ENCODE results near the gene BTNL9.

Gene BTNL9

DNA sequence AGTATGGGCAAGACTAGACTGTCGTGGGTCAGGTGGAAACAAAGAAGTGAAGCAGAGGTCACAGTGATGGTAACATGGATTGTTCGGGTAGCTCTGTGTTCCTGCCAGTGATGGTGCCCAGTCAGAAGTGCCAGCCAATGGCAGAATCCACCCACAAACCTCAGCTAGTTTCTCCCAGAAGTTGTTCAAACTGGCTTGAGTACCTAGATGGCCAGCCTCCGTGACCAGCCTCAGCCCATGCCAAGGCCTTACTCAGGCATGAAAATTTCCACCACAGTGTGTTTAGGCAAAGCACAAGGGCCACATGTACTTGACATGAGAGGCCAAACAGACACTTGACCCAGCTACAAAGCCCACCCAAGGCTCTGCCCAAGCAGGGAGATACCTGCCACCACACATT, 19.4 kb upstream of the BTNL9 start:
- no peak for DNase-seq (ENCODE audit: low read depth, low spot score)
- TF ChIP-seq YY1 (IDR thresholded peaks at IDR 0.05; ENCODE audit: insufficient read depth, insufficient read length), result no peak
- TF ChIP-seq ZNF274 (IDR thresholded peaks at IDR 0.05; ENCODE audit: low read depth, low read length), result no peak
- TF ChIP-seq SUZ12 (IDR thresholded peaks at IDR 0.05; ENCODE audit: extremely low read depth, insufficient read depth, insufficient read length), result no peak
- Histone ChIP-seq H3K9me3 (ENCODE audit: insufficient read depth, low read length) (peaks cover 21% of the 10 kb centered on the region), H3K36me3 (ENCODE audit: insufficient read depth, insufficient read length, low read length) (no peaks in the 10 kb centered on the region), H3K9ac (ENCODE audit: insufficient read length, low read depth) (no peak overlapping the region), H3K4me1 (ENCODE audit: insufficient read depth, insufficient read length) (no peaks in the 10 kb centered on the region), H3K27me3 (ENCODE audit: insufficient read depth, insufficient read length) (no peaks in the 10 kb centered on the region), H3K4me3 (ENCODE audit: insufficient read length, low read depth) (no peak overlapping the region)

GRCh38 chr5:181024245-181025064, 15.6 kb upstream of the BTNL9 start:
- no peaks in the 10 kb centered on the region for H3K4me1 ChIP-seq (ENCODE audit: insufficient read depth, insufficient read length)
- DNase-seq (ENCODE audit: low read depth, low spot score), result no peak
- no peaks in the 10 kb centered on the region for H3K27me3 ChIP-seq (ENCODE audit: insufficient read depth, insufficient read length)
- no peaks in the 10 kb centered on the region for H3K36me3 ChIP-seq (ENCODE audit: insufficient read depth, insufficient read length, low read length)
- peaks cover 21% of the 10 kb centered on the region for H3K9me3 ChIP-seq (ENCODE audit: insufficient read depth, low read length)
- no peak overlapping the region for H3K9ac ChIP-seq (ENCODE audit: insufficient read length, low read depth)
- no peak overlapping the region for H3K4me3 ChIP-seq (ENCODE audit: insufficient read length, low read depth)
- TF ChIP-seq SUZ12 (IDR thresholded peaks at IDR 0.05; ENCODE audit: extremely low read depth, insufficient read depth, insufficient read length) (no peak), YY1 (IDR thresholded peaks at IDR 0.05; ENCODE audit: insufficient read depth, insufficient read length) (no peak), ZNF274 (IDR thresholded peaks at IDR 0.05; ENCODE audit: low read depth, low read length) (no peak)

GRCh38 chr5:181027452-181028031, 12.5 kb upstream of the BTNL9 start:
- Histone ChIP-seq H3K36me3 (ENCODE audit: insufficient read depth, insufficient read length, low read length) (no peaks in the 10 kb centered on the region), H3K4me3 (ENCODE audit: insufficient read length, low read depth) (peak overlapping the region; percentile 61), H3K9ac (ENCODE audit: insufficient read length, low read depth) (peak overlapping the region; percentile 74), H3K9me3 (ENCODE audit: insufficient read depth, low read length) (peaks cover 4% of the 10 kb centered on the region), H3K4me1 (ENCODE audit: insufficient read depth, insufficient read length) (no peaks in the 10 kb centered on the region), H3K27me3 (ENCODE audit: insufficient read depth, insufficient read length) (no peaks in the 10 kb centered on the region)
- TF ChIP-seq SUZ12 (IDR thresholded peaks at IDR 0.05; ENCODE audit: extremely low read depth, insufficient read depth, insufficient read length), result no peak
- no peak for TF ChIP-seq ZNF274 (IDR thresholded peaks at IDR 0.05; ENCODE audit: low read depth, low read length)
- no peak for DNase-seq (ENCODE audit: low read depth, low spot score)

DNA sequence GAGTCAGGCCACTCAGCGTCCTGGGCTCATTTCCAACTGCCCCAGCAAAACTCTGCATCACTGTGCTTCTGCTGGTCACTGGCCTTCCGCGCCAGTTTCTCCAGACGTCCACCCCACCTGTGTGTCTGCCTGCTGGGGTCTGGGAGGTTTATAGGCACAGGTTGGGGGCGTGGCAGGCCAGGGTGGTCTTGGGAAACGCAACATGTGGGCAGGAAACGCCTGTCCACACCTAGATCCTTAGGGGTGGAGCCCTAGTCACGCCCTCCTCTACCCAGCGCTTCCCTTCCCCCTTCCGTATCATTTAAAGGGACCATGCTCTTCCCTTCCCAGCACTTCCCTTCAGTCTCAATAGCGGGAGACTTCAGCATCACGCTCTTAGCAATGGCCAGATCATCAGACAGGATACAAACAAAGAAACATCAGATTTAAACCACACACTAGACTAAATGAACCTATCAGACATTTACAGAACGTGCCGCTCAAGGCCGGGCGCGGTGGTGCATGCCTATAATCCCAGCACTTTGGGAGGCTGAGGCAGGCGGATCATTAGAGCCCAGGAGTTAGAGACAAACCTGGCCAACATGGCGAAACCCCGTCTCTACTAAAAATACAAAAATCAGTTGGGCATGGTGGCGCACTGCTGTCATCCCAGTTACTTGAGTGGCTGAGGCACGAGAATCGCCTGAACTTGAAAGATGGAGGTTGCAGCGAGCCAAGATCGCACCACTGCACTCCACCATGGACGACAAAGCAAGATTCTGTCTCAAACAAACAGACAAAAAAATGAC, 11.8 kb upstream of the BTNL9 start:
- Histone ChIP-seq H3K9ac (ENCODE audit: insufficient read length, low read depth) (peak overlapping the region; percentile 74), H3K36me3 (ENCODE audit: insufficient read depth, insufficient read length, low read length) (no peaks in the 10 kb centered on the region), H3K9me3 (ENCODE audit: insufficient read depth, low read length) (0 out of 2 replicates have a peak, but pooled peaks cover 5% of the 10 kb centered on the region), H3K4me1 (ENCODE audit: insufficient read depth, insufficient read length) (no peaks in the 10 kb centered on the region), H3K4me3 (ENCODE audit: insufficient read length, low read depth) (peak overlapping the region; percentile 61), H3K27me3 (ENCODE audit: insufficient read depth, insufficient read length) (no peaks in the 10 kb centered on the region)
- DNase-seq (ENCODE audit: low read depth, low spot score), result no peak
- no peak for TF ChIP-seq YY1 (IDR thresholded peaks at IDR 0.05; ENCODE audit: insufficient read depth, insufficient read length)
- no peak for TF ChIP-seq ZNF274 (IDR thresholded peaks at IDR 0.05; ENCODE audit: low read depth, low read length)
- TF ChIP-seq SUZ12 (IDR thresholded peaks at IDR 0.05; ENCODE audit: extremely low read depth, insufficient read depth, insufficient read length), result no peak

GRCh38 chr5:181031716-181032115, 8.3 kb upstream of the BTNL9 start:
- Histone ChIP-seq H3K27me3 (ENCODE audit: insufficient read depth, insufficient read length) (no peaks in the 10 kb centered on the region), H3K4me1 (ENCODE audit: insufficient read depth, insufficient read length) (peaks cover 4% of the 10 kb centered on the region), H3K9ac (ENCODE audit: insufficient read length, low read depth) (no peak overlapping the region), H3K36me3 (ENCODE audit: insufficient read depth, insufficient read length, low read length) (no peaks in the 10 kb centered on the region), H3K9me3 (ENCODE audit: insufficient read depth, low read length) (0 out of 2 replicates have a peak, but pooled peaks cover 6% of the 10 kb centered on the region), H3K4me3 (ENCODE audit: insufficient read length, low read depth) (no peak overlapping the region)
- TF ChIP-seq YY1 (IDR thresholded peaks at IDR 0.05; ENCODE audit: insufficient read depth, insufficient read length), result no peak
- TF ChIP-seq SUZ12 (IDR thresholded peaks at IDR 0.05; ENCODE audit: extremely low read depth, insufficient read depth, insufficient read length), result no peak
- TF ChIP-seq ZNF274 (IDR thresholded peaks at IDR 0.05; ENCODE audit: low read depth, low read length), result no peak
- no peak for DNase-seq (ENCODE audit: low read depth, low spot score)

DNA sequence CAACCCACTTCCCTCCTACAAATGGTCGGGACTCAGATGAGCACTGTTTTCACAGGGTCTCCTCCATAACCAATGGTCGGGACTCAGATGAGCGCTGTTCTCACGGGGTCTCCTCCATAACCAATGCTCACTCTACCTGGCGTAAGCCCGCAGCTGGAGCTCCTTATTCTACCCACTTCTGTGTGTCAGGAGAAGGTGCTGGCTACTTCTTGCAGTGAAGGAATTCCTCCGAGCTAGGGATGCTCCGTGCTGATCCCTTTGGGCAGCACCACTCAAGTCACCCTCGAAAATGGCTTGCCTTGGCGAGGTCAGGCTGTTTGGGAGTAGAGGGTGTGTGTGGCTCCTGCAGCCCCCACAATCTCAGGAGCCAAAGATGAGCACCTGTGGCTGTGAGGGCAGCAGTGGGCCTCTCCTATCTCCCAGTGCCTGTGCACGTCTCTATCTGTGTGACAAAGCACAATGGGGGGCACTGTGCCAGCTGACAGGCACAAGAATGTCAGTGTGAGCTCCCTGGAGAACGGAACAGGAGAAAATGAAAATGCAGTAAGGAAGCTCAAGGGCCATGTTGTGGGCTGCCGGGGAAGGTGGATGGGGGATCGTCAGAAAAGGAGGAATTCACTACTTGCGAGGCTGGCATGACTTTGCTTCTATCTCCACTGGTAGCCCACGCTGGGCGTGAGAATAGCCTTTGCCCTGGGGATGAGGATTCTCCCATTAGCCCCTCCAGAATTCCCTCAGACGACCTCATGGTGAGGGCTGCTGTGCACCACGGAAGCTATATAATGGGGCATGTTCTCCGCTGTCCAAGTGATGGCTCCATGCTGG, 3.9 kb upstream of the BTNL9 start:
- no peak for DNase-seq (ENCODE audit: low read depth, low spot score)
- Histone ChIP-seq H3K4me3 (ENCODE audit: insufficient read length, low read depth) (no peak overlapping the region), H3K9me3 (ENCODE audit: insufficient read depth, low read length) (0 out of 2 replicates have a peak, but pooled peaks cover 6% of the 10 kb centered on the region), H3K9ac (ENCODE audit: insufficient read length, low read depth) (no peak overlapping the region), H3K36me3 (ENCODE audit: insufficient read depth, insufficient read length, low read length) (no peaks in the 10 kb centered on the region), H3K27me3 (ENCODE audit: insufficient read depth, insufficient read length) (no peaks in the 10 kb centered on the region), H3K4me1 (ENCODE audit: insufficient read depth, insufficient read length) (peaks cover 9% of the 10 kb centered on the region)
- no peak for TF ChIP-seq YY1 (IDR thresholded peaks at IDR 0.05; ENCODE audit: insufficient read depth, insufficient read length)
- TF ChIP-seq ZNF274 (IDR thresholded peaks at IDR 0.05; ENCODE audit: low read depth, low read length), result no peak
- no peak for TF ChIP-seq SUZ12 (IDR thresholded peaks at IDR 0.05; ENCODE audit: extremely low read depth, insufficient read depth, insufficient read length)

Measured in NT2/D1 (cell line).